ELR (cell line): ENCODE data around the gene MTARC2.

Source experiments
- DNase-seq: peaks from one replicate; pipeline ENCODE4 v3.0.0-alpha.2; 2015; ENCODE audit warnings: low read depth

MTARC2 gene

DNA sequence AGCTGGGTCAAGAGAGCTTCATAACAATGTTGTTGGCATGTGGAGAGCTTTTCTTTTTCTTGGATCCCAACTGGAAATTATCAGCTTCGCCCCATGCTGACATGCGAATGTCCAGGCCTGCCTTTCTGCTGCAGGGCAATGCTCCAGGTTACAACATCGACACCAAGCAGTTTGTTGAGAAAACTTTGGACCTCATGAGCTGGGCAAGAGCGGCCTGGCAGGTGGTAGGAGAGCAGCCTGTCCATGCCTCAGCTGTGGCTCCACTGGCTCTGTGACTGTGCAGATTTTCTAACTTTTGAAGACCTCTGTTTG lies 80.0 kb downstream of the MTARC2 start:
- DNase-seq = no peak

DNA sequence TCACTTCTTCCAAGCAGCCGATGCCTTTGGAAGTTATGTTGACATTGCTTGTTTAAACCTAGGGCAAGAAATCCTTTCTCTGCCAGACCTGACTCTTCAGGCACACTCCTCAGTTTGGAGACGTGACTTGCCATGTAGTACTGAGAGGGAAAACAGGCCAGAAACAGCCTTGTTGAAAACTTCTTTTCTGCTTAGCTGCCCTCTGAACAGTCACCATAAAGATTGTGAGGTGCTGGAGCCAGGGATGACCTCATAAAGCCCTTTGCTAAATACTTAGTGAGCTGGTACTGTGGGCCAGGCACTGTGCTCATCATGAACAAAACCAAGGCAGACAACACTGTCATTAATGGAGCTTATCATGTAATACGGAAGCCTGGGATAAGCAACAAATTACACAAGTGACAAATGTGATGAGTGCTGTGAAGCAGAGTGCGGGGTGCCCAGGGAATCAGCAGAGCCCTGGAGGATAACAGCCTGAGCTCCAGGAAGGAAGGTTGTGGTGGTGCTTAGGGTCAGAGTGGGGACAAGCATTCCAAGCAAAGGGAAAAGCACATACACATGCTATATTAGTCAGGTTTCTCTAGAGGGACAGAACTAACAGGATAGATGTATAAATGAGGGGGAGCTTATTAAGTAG lies 80.9 kb downstream of the MTARC2 start:
- no peak for DNase-seq

DNA sequence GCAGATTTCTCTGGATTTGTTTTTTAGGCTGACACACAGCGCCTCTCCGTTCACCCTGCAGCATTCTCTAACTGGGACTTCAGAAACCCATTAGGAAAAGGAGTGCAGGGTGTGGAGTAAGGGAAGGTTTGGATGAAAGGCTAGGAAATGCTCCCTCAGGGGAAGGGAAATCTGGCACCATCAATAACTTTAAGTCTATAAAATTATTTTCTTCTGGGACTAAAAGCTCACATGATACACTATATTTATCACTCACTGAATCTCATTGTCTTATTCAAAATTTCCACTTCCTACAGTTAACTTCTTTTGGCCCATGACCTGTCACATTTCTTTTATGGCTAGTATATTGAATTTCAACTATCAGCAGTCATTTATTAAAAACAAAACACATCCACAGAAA lies 85.3 kb downstream of the MTARC2 start:
- DNase-seq = no peak
